BE2C (cell line): ENCODE results near the gene DPEP2. TPM values are rescaled to one million over a fixed set of nuclear protein-coding genes. Genes with fewer than 3 reads are reported as not detected.
"Not testable (repeated sequence)": the region's sequence is repeated elsewhere in the genome, so short reads cannot be mapped to it uniquely, and the experiment has no call there.

Experiments
- DNase-seq: peaks from one replicate; pipeline ENCODE4 v3.0.0-alpha.2; 2020
- H3K27me3 ChIP-seq: fragments of 250-450 bp; sonication (Bioruptor Pico); 2 replicates; pipeline ENCODE4 v1.5.1; 2020; ENCODE audit warnings: mild to moderate bottlenecking
- H3K36me3 ChIP-seq: fragments of 250-450 bp; sonication (Bioruptor Pico); 2 replicates; pipeline ENCODE4 v1.5.1; 2020; ENCODE audit warnings: mild to moderate bottlenecking
- H3K4me1 ChIP-seq: fragments of 250-450 bp; sonication (Bioruptor Pico); 2 replicates; pipeline ENCODE4 v1.5.1; 2020
- H3K4me3 ChIP-seq: 2 replicates; pipeline ENCODE4 v1.5.1; 2011; ENCODE audit warnings: low read depth, low read length
- H3K9me3 ChIP-seq: fragments of 250-450 bp; sonication (Bioruptor Pico); 2 replicates; pipeline ENCODE4 v1.5.1; 2020
- CTCF ChIP-seq: IDR thresholded peaks from 2 replicates; pipeline ENCODE4 v1.5.1; 2012; ENCODE audit warnings: mild to moderate bottlenecking, low read depth, low read length
- polyA plus RNA-seq: library from polyadenylated mRNA; unstranded; fragments of >200 nt; gene quantifications from one replicate; pipeline ENCODE4 v1.2.1, GENCODE V29; 2012; ENCODE audit warnings: low read depth, missing spikeins; ENCODE audit not compliant: insufficient read length, insufficient read depth

The DPEP2 gene, protein sequence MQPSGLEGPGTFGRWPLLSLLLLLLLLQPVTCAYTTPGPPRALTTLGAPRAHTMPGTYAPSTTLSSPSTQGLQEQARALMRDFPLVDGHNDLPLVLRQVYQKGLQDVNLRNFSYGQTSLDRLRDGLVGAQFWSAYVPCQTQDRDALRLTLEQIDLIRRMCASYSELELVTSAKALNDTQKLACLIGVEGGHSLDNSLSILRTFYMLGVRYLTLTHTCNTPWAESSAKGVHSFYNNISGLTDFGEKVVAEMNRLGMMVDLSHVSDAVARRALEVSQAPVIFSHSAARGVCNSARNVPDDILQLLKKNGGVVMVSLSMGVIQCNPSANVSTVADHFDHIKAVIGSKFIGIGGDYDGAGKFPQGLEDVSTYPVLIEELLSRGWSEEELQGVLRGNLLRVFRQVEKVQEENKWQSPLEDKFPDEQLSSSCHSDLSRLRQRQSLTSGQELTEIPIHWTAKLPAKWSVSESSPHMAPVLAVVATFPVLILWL
- polyA plus RNA-seq = not detected

DNA sequence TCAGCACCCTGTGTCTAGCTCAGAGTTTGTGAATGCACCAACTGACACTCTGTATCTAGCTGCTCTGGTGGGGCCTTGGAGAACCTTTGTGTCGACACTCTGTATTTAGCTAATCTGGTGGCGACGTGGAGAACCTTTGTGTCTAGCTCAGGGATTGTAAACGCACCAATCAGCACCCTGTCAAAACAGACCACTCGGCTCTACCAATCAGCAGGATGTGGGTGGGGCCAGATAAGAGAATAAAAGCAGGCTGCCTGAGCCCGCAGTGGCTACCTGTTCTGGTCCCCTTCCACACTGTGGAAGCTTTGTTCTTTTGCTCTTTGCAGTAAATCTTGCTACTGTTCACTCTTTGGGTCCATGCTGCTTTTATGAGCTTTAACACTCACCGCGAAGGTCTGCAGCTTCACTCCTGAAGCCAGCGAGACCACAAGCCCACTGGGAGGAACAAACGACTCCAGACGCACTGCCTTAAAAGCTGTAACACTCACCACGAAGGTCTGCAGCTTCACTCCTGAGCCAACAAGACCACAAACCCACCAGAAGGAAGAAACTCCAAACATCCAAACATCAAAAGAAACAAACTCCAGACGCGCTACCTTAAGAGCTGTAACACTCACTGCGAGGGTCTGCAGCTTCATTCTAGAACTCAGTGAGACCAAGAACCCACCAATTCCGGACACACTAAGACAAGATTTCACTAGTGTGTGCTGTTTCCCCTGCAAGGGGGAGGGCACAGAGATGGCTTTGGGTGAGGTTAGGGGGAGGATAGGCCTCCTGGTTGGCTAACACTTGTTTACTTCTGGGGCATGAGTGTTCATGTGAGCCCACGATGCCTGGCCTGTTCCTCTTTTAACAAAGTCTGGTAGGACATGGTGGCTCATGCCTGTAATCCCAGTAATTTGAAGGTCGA lies at the start of gene DPEP2:
Gene DPEP2 (minus strand): TSS at position 706 of the 910 bp plus-strand sequence. CDS start 6,272 bp downstream, outside the sequence.
- H3K4me3 ChIP-seq, H3K36me3 ChIP-seq, H3K9me3 ChIP-seq, H3K4me1 ChIP-seq, DNase-seq, H3K27me3 ChIP-seq: not testable (repeated sequence)

- Histone ChIP-seq H3K27me3 (no peaks in the 10 kb centered on the region), H3K4me1 (no peaks in the 10 kb centered on the region), H3K36me3 (peaks cover 15% of the 10 kb centered on the region), H3K9me3 (no peaks in the 10 kb centered on the region), H3K4me3 (no peak overlapping the region)
- TF ChIP-seq CTCF = no peak
- DNase-seq = no peak
These were observed 48.7 kb upstream of the DPEP2 start for GRCh38 chr16:68047987-68048386.

DNA sequence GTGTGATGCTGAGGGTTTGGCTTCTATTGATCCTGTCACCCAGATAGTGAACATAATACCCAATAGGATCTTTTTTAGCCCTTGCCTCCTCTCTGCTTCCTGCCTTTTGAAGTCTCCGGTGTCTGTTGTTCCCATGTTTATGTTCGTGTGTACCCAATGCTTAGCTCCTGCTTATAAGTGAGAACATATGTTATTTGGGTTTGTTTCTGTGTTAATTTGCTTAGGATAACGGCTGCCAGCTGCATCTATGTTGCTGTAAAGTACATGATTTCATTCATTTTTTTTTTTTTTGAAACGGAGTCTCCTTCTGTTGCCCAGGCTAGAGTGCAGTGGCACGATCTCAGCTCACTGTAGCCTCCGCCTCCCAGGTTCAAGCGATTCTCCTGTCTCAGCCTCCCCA lies 46.8 kb upstream of the DPEP2 start:
- H3K9me3 ChIP-seq = no peaks in the 10 kb centered on the region
- H3K36me3 ChIP-seq = peaks cover 14% of the 10 kb centered on the region
- TF ChIP-seq CTCF = no peak
- H3K4me1 ChIP-seq = no peaks in the 10 kb centered on the region
- no peaks in the 10 kb centered on the region for H3K27me3 ChIP-seq
- no peak for DNase-seq
- no peak overlapping the region for H3K4me3 ChIP-seq

DNA sequence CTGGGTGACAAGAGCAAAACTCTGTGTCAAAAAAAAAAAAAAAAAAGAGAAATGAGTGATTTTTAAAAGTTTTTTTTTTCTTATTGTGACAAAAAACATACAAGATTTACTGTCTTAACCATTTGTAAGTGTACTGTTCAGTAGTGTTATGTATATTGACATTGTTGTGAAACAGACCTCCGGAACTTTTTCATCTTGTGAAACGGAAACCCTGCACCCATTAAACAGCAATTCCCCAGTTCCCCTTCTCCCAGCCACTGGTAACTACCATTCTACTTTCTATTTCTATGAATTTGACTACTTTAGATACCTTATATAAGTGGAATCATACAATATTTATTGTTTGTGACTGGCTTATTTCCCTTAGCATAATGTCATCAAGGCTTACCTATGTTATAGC lies 42.5 kb upstream of the DPEP2 start:
- Histone ChIP-seq H3K4me1 (no peaks in the 10 kb centered on the region), H3K4me3 (no peak overlapping the region), H3K9me3 (no peaks in the 10 kb centered on the region), H3K36me3 (peaks cover 10% of the 10 kb centered on the region), H3K27me3 (no peaks in the 10 kb centered on the region)
- TF ChIP-seq CTCF = no peak
- no peak for DNase-seq

GRCh38 chr16:68040506-68041288 lies 41.4 kb upstream of the DPEP2 start:
- peak; percentile 83 for DNase-seq
- Histone ChIP-seq H3K27me3 (no peaks in the 10 kb centered on the region), H3K4me1 (no peaks in the 10 kb centered on the region), H3K36me3 (peaks cover 10% of the 10 kb centered on the region), H3K4me3 (no peak overlapping the region), H3K9me3 (no peaks in the 10 kb centered on the region)
- TF ChIP-seq CTCF = peak; percentile 91
